Mucosa of stomach (tissue), 1 donor: ENCODE measurements around the gene LIPF.
"Not testable (repeated sequence)": the region's sequence is repeated elsewhere in the genome, so short reads cannot be mapped to it uniquely, and the experiment has no call there.

Experiments
- H3K27me3 ChIP-seq: one replicate; pipeline ENCODE4 v1.7.0; 2013; ENCODE audit warnings: mild to moderate bottlenecking, low read length; ENCODE audit not compliant: control insufficient read depth, insufficient read depth
- H3K36me3 ChIP-seq: one replicate; pipeline ENCODE4 v1.7.0; 2013; ENCODE audit warnings: low read length; ENCODE audit not compliant: control insufficient read depth, insufficient read depth
- H3K4me1 ChIP-seq: one replicate; pipeline ENCODE4 v1.7.0; 2013; ENCODE audit warnings: mild to moderate bottlenecking, low read length; ENCODE audit not compliant: control insufficient read depth, insufficient read depth
- H3K4me3 ChIP-seq: one replicate; pipeline ENCODE4 v1.7.0; 2013; ENCODE audit warnings: low read length
- H3K9ac ChIP-seq: one replicate; pipeline ENCODE4 v1.7.0; 2013; ENCODE audit warnings: mild to moderate bottlenecking, low read length, moderate library complexity
- H3K9me3 ChIP-seq: one replicate; pipeline ENCODE4 v1.7.0; 2013; ENCODE audit warnings: mild to moderate bottlenecking, low read length, moderate library complexity; ENCODE audit not compliant: control insufficient read depth
- donor health status: Pancreatic carcinoma.

The LIPF gene

DNA sequence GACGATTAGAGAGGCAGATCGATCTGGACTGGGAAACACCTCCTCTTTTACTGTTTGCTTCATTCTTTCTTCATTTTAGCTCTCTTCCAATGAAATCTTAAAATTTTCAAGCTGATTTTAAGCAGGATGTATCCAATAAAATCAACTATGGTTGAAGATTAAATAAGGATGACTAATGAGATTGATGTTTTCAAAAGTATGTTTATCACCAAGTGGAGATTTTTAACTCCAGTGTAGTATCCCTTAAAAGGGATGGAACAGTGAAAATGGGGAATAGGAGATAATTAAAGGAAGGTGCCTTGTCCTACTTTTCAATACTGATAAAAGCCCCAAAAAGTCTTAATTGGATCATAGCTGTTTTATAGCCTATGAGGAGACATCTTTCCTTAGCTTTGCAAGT, 11.6 kb upstream of the LIPF start:
- Histone ChIP-seq H3K4me1 (peaks cover 6% of the 10 kb centered on the region), H3K4me3 (no peak overlapping the region), H3K9me3 (no peaks in the 10 kb centered on the region), H3K36me3 (no peaks in the 10 kb centered on the region), H3K9ac (no peak overlapping the region), H3K27me3 (no peaks in the 10 kb centered on the region)

DNA sequence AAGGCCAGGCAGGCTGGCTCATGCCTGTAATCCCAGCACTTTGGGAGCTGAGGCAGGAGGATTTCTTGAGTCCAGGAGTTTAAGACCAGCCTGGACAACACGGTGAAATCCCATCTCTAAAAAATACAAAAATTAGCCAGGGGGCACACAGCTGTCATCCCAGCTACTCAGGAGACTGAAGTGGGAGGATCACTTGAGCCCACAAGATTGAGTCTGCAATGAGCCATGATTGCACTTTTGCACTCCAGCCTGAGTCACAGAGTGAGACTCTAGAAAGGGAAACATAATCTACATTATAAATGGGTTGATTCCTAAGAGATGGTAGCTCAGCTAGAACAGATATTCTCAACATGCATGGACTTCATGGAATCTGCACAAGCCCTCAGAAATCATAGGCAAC, 6.3 kb upstream of the LIPF start:
- Histone ChIP-seq H3K36me3 (no peaks in the 10 kb centered on the region), H3K4me3 (no peak overlapping the region), H3K9me3 (no peaks in the 10 kb centered on the region), H3K4me1 (no peaks in the 10 kb centered on the region), H3K9ac (no peak overlapping the region), H3K27me3 (no peaks in the 10 kb centered on the region)

DNA sequence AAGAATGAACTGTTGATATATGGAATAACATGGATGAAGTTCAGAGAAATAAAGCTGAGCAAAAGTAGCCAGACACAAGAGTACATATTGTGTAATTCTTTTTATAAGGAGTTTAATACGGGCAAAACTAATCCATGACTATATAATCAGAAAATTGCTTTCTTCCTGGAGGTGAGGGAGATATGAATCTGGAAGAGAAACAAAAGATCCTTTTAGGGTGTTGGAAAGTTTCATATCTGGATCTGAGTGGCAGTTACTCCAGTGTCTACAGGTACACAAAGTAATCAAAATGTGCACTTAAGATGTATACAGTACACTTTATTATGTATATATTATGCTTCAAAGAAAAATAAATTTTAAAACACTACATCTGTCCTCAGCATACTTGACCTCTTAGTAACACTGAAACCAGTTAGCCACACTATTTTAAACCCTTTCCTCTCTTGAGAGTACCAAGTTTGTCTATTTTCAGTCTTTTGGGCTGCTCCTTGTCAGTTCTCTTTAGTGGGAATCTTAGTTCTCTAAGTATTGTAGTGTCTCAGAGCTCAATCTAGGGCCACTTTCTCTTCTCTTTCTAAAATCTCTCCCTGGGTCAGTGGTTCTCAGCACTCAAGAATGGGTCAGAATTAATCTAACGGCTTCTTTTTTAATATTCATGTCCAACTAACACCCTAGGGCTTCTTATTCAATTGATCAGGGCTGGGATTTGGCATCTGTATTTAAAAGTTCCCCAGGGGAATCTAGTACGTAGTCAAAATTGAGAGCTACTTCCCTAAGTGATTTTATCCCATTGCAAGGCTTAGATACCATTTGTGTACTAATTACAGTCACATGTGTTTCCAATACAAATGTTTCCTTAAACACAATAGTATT, 4.3 kb upstream of the LIPF start:
- H3K4me3 ChIP-seq = no peak overlapping the region
- H3K27me3 ChIP-seq = no peaks in the 10 kb centered on the region
- no peak overlapping the region for H3K9ac ChIP-seq
- H3K36me3 ChIP-seq = no peaks in the 10 kb centered on the region
- no peaks in the 10 kb centered on the region for H3K4me1 ChIP-seq
- H3K9me3 ChIP-seq = no peaks in the 10 kb centered on the region

DNA sequence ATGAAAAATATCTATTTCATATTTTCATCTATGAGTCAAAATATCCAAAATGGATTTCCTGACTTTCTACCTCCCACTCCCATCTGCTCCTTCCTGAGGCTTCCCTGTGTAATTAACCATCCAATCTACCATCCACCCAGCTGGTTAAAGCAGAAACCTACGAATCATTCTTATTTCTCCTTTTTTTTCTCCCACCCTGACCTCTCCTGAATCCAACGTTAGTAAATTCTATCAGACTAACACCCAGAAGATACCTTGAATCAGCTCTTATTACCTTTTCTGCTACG, 3.7 kb upstream of the LIPF start:
- Histone ChIP-seq H3K4me3 (no peak overlapping the region), H3K27me3 (no peaks in the 10 kb centered on the region), H3K4me1 (no peaks in the 10 kb centered on the region), H3K9me3 (no peaks in the 10 kb centered on the region), H3K36me3 (no peaks in the 10 kb centered on the region), H3K9ac (no peak overlapping the region)

GRCh38 chr10:88661018-88661417, 3.2 kb upstream of the LIPF start:
- no peak overlapping the region for H3K9ac ChIP-seq
- H3K4me3 ChIP-seq = no peak overlapping the region

GRCh38 chr10:88661577-88661976, 2.7 kb upstream of the LIPF start:
- Histone ChIP-seq H3K9ac (no peak overlapping the region), H3K27me3 (no peaks in the 10 kb centered on the region), H3K9me3 (no peaks in the 10 kb centered on the region), H3K4me3 (no peak overlapping the region), H3K36me3 (no peaks in the 10 kb centered on the region), H3K4me1 (no peaks in the 10 kb centered on the region)

More at GRCh38 chr10:88661018-88661417, 3.2 kb upstream of the LIPF start:
- Histone ChIP-seq H3K4me1 (no peaks in the 10 kb centered on the region), H3K36me3 (no peaks in the 10 kb centered on the region), H3K27me3 (no peaks in the 10 kb centered on the region), H3K9me3 (no peaks in the 10 kb centered on the region)

DNA sequence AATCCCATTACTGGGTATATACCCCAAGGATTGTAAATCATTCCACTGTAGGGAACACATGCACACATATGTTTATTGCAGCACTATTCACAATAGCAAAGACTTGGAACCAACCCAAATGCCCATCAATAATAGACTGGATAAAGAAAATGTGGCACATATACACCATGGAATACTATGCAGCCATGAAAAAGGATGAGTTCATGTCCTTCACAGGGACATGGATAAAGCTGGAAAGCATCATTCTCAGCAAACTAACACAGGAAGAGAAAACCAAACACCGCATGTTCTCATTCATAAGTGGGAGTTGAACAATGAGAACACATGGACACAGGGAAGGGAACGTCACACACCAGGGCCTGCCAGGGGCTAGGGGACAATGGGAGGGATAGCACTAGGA, 1.1 kb upstream of the LIPF start:
- H3K36me3 ChIP-seq, H3K4me3 ChIP-seq, H3K4me1 ChIP-seq, H3K9ac ChIP-seq, H3K27me3 ChIP-seq, H3K9me3 ChIP-seq: not testable (repeated sequence)

- no peaks in the 10 kb centered on the region for H3K27me3 ChIP-seq
- H3K36me3 ChIP-seq = no peaks in the 10 kb centered on the region
- H3K9me3 ChIP-seq = no peaks in the 10 kb centered on the region
- no peak overlapping the region for H3K9ac ChIP-seq
- no peak overlapping the region for H3K4me3 ChIP-seq
- no peaks in the 10 kb centered on the region for H3K4me1 ChIP-seq
Measured at GRCh38 chr10:88668465-88668864, 4.2 kb downstream of the LIPF start.

- no peak overlapping the region for H3K9ac ChIP-seq
- no peaks in the 10 kb centered on the region for H3K4me1 ChIP-seq
- no peak overlapping the region for H3K4me3 ChIP-seq
- no peaks in the 10 kb centered on the region for H3K9me3 ChIP-seq
- no peaks in the 10 kb centered on the region for H3K36me3 ChIP-seq
- no peaks in the 10 kb centered on the region for H3K27me3 ChIP-seq
Measured at GRCh38 chr10:88670497-88670896, 6.3 kb downstream of the LIPF start.

DNA sequence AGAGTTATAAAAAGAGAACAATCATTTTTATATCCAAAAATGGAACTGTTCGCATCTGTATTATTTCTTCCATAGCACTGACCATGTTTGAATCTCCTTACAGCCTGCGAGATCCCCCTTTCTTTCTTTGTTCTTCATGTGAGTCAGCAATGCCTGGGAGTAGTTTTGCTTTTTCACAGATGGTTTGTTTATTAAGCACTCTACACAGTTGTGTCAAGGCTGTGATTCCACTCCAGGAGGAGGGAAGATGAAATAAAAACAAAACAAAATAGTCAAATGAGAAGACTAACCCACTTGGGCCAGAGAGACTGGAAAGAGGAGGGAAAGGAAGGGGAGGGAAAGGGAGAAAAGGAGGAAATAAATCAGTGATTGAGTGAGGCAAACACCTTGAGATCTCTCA, 7.8 kb downstream of the LIPF start:
- H3K36me3 ChIP-seq = no peaks in the 10 kb centered on the region
- H3K9me3 ChIP-seq = no peaks in the 10 kb centered on the region
- H3K27me3 ChIP-seq = no peaks in the 10 kb centered on the region
- H3K4me1 ChIP-seq = no peaks in the 10 kb centered on the region
- no peak overlapping the region for H3K9ac ChIP-seq
- no peak overlapping the region for H3K4me3 ChIP-seq

DNA sequence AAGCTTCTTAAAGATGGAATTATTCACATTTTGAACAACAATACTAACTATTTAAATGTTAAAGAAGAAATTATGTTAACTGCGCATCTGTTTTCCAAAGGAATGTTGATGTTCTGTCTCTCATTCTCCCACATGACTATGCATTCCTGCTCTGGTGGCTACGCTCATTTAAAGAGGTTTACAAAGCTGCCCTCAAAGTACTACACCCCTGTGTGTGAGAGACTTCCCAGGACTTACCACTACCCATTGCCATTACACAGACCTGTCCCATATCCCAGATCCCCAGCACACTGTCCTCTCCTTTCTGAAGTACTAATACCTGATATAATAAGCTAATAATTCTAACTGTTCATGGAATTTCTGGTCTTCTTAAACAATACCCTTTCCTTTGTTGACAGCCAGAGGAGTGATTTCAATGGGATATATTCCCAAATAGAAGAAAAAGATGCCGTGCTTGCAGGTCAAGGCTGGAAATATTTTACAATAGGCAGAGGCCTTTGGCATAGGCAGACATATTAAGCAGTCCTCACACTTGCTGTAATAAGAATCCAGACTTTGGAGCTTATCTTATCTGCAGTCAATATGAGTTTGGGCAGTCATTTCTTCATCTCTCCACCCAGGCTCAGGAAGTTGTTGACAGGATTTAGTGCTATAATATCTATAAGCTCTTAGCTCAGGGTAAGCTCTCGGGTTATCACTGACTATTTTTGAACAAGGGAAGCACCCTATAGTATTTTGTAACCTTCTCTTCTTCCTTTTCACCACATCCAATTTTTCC, 12.2 kb downstream of the LIPF start:
- Histone ChIP-seq H3K27me3 (no peaks in the 10 kb centered on the region), H3K9ac (no peak overlapping the region), H3K36me3 (no peaks in the 10 kb centered on the region), H3K9me3 (no peaks in the 10 kb centered on the region), H3K4me3 (no peak overlapping the region), H3K4me1 (no peaks in the 10 kb centered on the region)

- no peaks in the 10 kb centered on the region for H3K4me1 ChIP-seq
- H3K9ac ChIP-seq = no peak overlapping the region
- no peaks in the 10 kb centered on the region for H3K36me3 ChIP-seq
- no peak overlapping the region for H3K4me3 ChIP-seq
- H3K9me3 ChIP-seq = no peaks in the 10 kb centered on the region
- H3K27me3 ChIP-seq = no peaks in the 10 kb centered on the region
Measured at GRCh38 chr10:88680958-88681357, 16.7 kb downstream of the LIPF start.
